MM.1S (cell line): ENCODE results near the gene RBBP9.

Source experiments
- DNase-seq: peaks from one replicate; pipeline ENCODE4 v3.0.0-alpha.2; 2015
- H2AFZ ChIP-seq: fragments of 300-600 bp; sonication (generic); 2 replicates; pipeline ENCODE4 v1.6.0; 2016; ENCODE audit warnings: antibody characterized with exemption, low read length
- H3F3A ChIP-seq: fragments of 300-600 bp; sonication (generic); 2 replicates; pipeline ENCODE4 v1.6.1; 2016; ENCODE audit warnings: mild to moderate bottlenecking, antibody characterized with exemption, low read length, moderate library complexity, mixed read lengths; ENCODE audit not compliant: insufficient read depth
- H3K27ac ChIP-seq: fragments of 300-600 bp; sonication (generic); 2 replicates; pipeline ENCODE4 v1.5.1; 2016; ENCODE audit warnings: mild to moderate bottlenecking, low read length
- H3K27me3 ChIP-seq: fragments of 300-600 bp; sonication (generic); replicated peaks from 2 replicates; pipeline ENCODE4 v1.6.0; 2016; ENCODE audit warnings: low read length; ENCODE audit not compliant: insufficient read depth
- H3K36me3 ChIP-seq: fragments of 300-600 bp; sonication (generic); replicated peaks from 2 replicates; pipeline ENCODE4 v1.6.1; 2016; ENCODE audit warnings: mild to moderate bottlenecking, low read length, mixed read lengths; ENCODE audit not compliant: insufficient read depth
- H3K4me1 ChIP-seq: fragments of 300-600 bp; sonication (generic); 2 replicates; pipeline ENCODE4 v1.6.1; 2016; ENCODE audit warnings: low read length, mixed read lengths
- H3K4me2 ChIP-seq: fragments of 300-600 bp; sonication (generic); 2 replicates; pipeline ENCODE4 v1.6.0; 2016; ENCODE audit warnings: low read depth, low read length
- H3K4me3 ChIP-seq: fragments of 300-600 bp; sonication (generic); 2 replicates; pipeline ENCODE4 v1.5.1; 2016; ENCODE audit warnings: low read length, mixed read lengths
- H3K79me2 ChIP-seq: fragments of 300-600 bp; sonication (generic); 2 replicates; pipeline ENCODE4 v1.6.1; 2016; ENCODE audit warnings: mixed run types, low read length, mixed read lengths
- H3K9ac ChIP-seq: fragments of 300-600 bp; sonication (generic); 2 replicates; pipeline ENCODE4 v1.6.1; 2016; ENCODE audit warnings: low read length, mixed read lengths
- H3K9me2 ChIP-seq: fragments of 300-600 bp; sonication (generic); replicated peaks from 2 replicates; pipeline ENCODE4 v1.6.1; 2016; ENCODE audit warnings: mild to moderate bottlenecking, low read length, mixed read lengths; ENCODE audit not compliant: insufficient read depth
- H3K9me3 ChIP-seq: fragments of 300-600 bp; sonication (generic); replicated peaks from 2 replicates; pipeline ENCODE4 v1.6.1; 2016; ENCODE audit warnings: mild to moderate bottlenecking, low read length, mixed read lengths; ENCODE audit not compliant: insufficient read depth
- H4K20me1 ChIP-seq: fragments of 300-600 bp; sonication (generic); 2 replicates; pipeline ENCODE4 v1.6.1; 2016; ENCODE audit warnings: mild to moderate bottlenecking, low read length, moderate library complexity, mixed read lengths; ENCODE audit not compliant: insufficient read depth
- EZH2 ChIP-seq: fragments of 300-600 bp; sonication (generic); optimal IDR thresholded peaks from 2 replicates; pipeline ENCODE3; 2017; ENCODE audit warnings: low read depth, mild to moderate bottlenecking, antibody characterized with exemption, low read length, mixed read lengths
- EZH2phosphoT487 ChIP-seq: fragments of 300-600 bp; sonication (generic); IDR thresholded peaks from 2 replicates; pipeline ENCODE4 v1.6.1; 2018; ENCODE audit warnings: antibody characterized with exemption, low read length
- TF ChIP-seq, protein P1 (sequence below): fragments of 300-600 bp; sonication (generic); IDR thresholded peaks from 2 replicates; pipeline ENCODE4 v1.5.1; 2016; ENCODE audit warnings: antibody characterized with exemption, low read length, mixed read lengths

The RBBP9 gene

DNA sequence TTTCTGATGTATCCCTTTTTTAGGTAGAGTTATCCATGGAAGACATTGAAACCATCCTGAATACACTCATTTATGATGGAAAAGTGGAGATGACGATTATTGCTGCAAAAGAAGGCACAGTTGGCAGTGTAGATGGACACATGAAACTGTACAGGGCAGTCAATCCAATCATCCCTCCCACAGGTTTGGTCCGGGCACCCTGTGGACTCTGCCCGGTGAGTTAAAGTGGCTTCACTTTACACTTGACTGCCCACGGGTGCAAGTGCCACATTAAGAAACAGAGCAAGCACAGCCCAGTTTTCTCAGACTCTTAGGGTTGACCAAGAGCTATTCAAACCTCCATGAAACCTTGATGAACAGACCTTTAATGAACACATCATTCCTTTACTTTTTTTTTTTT, 15.4 kb downstream of the RBBP9 start:
- TF ChIP-seq EZH2phosphoT487 (no peak), EZH2 (no peak)
- TF ChIP-seq, protein P1, sequence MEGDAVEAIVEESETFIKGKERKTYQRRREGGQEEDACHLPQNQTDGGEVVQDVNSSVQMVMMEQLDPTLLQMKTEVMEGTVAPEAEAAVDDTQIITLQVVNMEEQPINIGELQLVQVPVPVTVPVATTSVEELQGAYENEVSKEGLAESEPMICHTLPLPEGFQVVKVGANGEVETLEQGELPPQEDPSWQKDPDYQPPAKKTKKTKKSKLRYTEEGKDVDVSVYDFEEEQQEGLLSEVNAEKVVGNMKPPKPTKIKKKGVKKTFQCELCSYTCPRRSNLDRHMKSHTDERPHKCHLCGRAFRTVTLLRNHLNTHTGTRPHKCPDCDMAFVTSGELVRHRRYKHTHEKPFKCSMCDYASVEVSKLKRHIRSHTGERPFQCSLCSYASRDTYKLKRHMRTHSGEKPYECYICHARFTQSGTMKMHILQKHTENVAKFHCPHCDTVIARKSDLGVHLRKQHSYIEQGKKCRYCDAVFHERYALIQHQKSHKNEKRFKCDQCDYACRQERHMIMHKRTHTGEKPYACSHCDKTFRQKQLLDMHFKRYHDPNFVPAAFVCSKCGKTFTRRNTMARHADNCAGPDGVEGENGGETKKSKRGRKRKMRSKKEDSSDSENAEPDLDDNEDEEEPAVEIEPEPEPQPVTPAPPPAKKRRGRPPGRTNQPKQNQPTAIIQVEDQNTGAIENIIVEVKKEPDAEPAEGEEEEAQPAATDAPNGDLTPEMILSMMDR: no peak
- peaks cover 7% of the 10 kb centered on the region for H3K36me3 ChIP-seq

DNA sequence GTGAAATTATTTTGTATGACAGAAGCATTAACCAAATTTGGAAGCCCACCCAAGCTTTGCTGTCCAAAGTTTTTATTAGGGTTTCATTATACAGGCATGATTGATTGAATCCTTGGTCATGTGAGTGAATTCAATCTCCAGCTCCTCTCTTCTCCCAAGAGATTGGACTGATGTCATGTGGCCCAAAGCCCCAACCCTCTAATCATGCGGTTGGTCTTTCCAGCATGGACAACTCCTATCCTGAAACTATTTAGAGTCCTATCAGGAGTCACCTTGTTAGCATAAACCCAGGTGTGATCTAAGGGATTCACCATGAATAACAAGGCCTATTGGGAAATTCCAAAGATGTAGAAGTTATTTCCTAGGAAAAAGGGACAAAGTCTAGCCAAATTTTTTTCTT, 19.2 kb downstream of the RBBP9 start:
- H3K4me2 ChIP-seq: no peak overlapping the region
- no peaks in the 10 kb centered on the region for H4K20me1 ChIP-seq
- no peaks in the 10 kb centered on the region for H3K27me3 ChIP-seq
- no peak overlapping the region for H2AFZ ChIP-seq
- no peaks in the 10 kb centered on the region for H3F3A ChIP-seq
- H3K4me3 ChIP-seq: no peak overlapping the region
- no peaks in the 10 kb centered on the region for H3K79me2 ChIP-seq
- no peaks in the 10 kb centered on the region for H3K4me1 ChIP-seq
- peaks cover 10% of the 10 kb centered on the region for H3K36me3 ChIP-seq
- DNase-seq: no peak
- H3K9ac ChIP-seq: no peak overlapping the region
- H3K9me2 ChIP-seq: no peaks in the 10 kb centered on the region
- H3K27ac ChIP-seq: no peak overlapping the region
- no peaks in the 10 kb centered on the region for H3K9me3 ChIP-seq
- no peak for TF ChIP-seq EZH2
- TF ChIP-seq, protein P1: no peak

More for the DNA sequence above, 15.4 kb downstream of the RBBP9 start:
- Histone ChIP-seq H3K9me3 (no peaks in the 10 kb centered on the region), H3K4me2 (no peak overlapping the region), H2AFZ (no peak overlapping the region), H3K4me1 (no peaks in the 10 kb centered on the region), H3K79me2 (no peaks in the 10 kb centered on the region), H3K27me3 (no peaks in the 10 kb centered on the region), H3F3A (no peaks in the 10 kb centered on the region; the same call in 1 of the 2 replicates), H3K4me3 (no peak overlapping the region), H3K27ac (no peak overlapping the region), H4K20me1 (no peaks in the 10 kb centered on the region), H3K9ac (no peak overlapping the region), H3K9me2 (no peaks in the 10 kb centered on the region)
- no peak for DNase-seq

DNA sequence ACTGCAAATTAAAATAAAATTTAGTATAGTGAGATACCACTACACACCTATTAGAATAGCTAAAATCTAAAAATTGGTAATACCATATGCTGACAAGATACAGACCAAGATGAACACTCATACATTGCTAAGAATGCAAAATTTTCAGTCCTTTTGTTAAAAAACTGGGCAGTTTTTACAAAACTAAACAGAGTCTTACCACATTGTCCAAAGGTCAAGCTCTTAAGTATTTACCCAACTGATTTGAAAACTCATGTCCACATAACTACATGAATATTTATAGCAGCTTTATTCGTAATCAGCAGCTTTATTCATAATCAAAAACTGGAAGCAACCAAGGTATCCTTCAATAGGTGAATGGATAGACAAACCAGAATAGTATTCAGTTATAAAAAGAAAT, 19.8 kb downstream of the RBBP9 start:
- Histone ChIP-seq H3K9me3 (no peaks in the 10 kb centered on the region), H3K36me3 (peaks cover 5% of the 10 kb centered on the region), H3K27me3 (no peaks in the 10 kb centered on the region), H4K20me1 (no peaks in the 10 kb centered on the region), H3K4me1 (no peaks in the 10 kb centered on the region), H3K27ac (no peak overlapping the region), H3K4me2 (no peak overlapping the region), H2AFZ (no peak overlapping the region), H3K79me2 (no peaks in the 10 kb centered on the region), H3F3A (no peaks in the 10 kb centered on the region), H3K9me2 (no peaks in the 10 kb centered on the region), H3K9ac (no peak overlapping the region), H3K4me3 (no peak overlapping the region)
- DNase-seq: no peak
- no peak for TF ChIP-seq EZH2phosphoT487
- TF ChIP-seq EZH2: no peak
- TF ChIP-seq, protein P1: no peak
